Activated CD8-positive, alpha-beta memory T cell treated with anti-CD3 and anti-CD28 coated beads, Interleukin-2, amount 10 ng/mL, durations not matched to agents 7 days and 5 days (primary cell): Measurements from ENCODE around the gene ERCC6L2. TPM values are rescaled to one million over a fixed set of nuclear protein-coding genes. Genes with fewer than 3 reads are reported as not detected.
A peak's percentile ranks its signal among the peaks of the same experiment; 100 is the strongest.

ENCODE experiments used
- ATAC-seq: fragments of 150-1000 bp; cut with Tn5 transposase; one replicate; pipeline ENCODE4 v1.10.0; 2021; ENCODE audit warnings: moderate library complexity
- CTCF ChIA-PET: fragments of 350-600 bp; sonication (Branson Sonifier 250); formaldehyde crosslinking; loops from one replicate; lab custom pipeline; 2021; ENCODE audit warnings: antibody characterized with exemption; lab: Charles Lee
- DNase-seq: peaks from one replicate; pipeline ENCODE4 v3.0.0-alpha.2; 2020
- H3K27ac Mint-ChIP-seq: one replicate; pipeline ENCODE4 v1.8.0; 2021; ENCODE audit warnings: mild to moderate bottlenecking, mixed read lengths
- H3K27me3 Mint-ChIP-seq: one replicate; pipeline ENCODE4 v1.8.0; 2021; ENCODE audit warnings: mixed read lengths
- H3K36me3 Mint-ChIP-seq: one replicate; pipeline ENCODE4 v1.8.0; 2021; ENCODE audit warnings: mild to moderate bottlenecking, mixed read lengths
- H3K4me1 Mint-ChIP-seq: one replicate; pipeline ENCODE4 v1.8.0; 2021; ENCODE audit warnings: mixed read lengths
- H3K4me3 Mint-ChIP-seq: one replicate; pipeline ENCODE4 v1.8.0; 2021; ENCODE audit warnings: mild to moderate bottlenecking, moderate library complexity, mixed read lengths
- H3K9me3 Mint-ChIP-seq: one replicate; pipeline ENCODE4 v1.8.0; 2022; ENCODE audit warnings: low read depth, mixed read lengths
- total RNA-seq, 2 experiments: library from RNA; stranded (reverse); gene quantifications; one replicate each; pipeline ENCODE4 v1.2.3, GENCODE V29; 2021

The ERCC6L2 gene
- total RNA-seq, 2 experiments from 2014 or later: 33.0 to 38.5 TPM

DNA sequence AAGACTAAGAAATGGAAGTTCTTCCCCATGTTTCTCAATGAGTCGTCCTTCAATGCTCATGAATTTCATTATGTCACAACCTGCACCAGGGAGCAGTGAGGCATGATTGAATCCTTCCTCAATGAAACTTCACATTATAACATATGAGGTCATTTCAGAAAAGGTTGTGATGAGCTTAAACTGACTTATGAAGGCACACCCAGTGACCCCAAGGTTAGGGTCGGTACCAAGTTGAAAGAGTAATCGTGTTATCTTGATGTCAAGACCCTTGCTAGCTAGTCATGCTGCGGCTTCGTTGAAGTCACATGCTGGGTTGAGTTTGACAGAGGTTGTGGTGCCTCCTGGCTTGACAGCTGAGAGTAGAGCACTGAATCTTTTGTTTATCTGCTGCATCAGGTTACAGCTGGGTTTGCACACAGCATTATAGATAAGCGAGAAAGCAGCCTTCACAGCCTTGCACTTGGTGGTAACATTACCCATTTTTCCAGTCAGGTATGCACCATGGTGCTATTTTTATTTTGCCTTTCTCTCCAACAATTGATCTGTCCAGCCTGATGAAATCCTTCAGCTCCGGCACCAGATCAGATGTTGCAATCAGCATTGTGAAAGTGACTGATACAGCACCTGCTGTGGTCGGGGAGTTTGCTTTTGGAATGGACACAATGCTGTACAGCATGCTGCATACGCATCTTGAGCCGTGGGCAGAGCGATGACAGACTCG is 133.2 kb downstream of the ERCC6L2 start:
- no peak for ATAC-seq

DNA sequence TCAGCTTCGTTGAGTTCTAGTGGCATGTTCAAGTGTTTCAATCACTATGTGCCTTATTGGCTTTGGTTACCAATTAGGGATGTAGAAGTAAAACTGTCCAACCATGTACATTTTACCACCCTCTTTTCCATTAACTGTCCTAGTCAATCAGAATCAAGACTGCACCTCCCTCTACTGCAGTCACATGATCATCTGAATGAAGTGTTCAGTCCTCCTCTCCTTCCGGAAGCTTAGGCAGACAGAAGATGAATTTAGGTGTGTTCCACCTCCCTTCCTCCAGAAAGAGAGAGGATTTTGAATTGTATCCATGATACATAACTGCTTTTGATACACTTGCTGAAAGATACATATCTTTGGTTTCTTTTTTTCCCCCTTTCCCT is 133.7 kb downstream of the ERCC6L2 start:
- Mint-ChIP-seq H3K4me3 (no peak overlapping the region), H3K27ac (peak overlapping the region; percentile 85), H3K36me3 (peaks cover 21% of the 10 kb centered on the region), H3K9me3 (no peaks in the 10 kb centered on the region), H3K4me1 (peaks cover 45% of the 10 kb centered on the region), H3K27me3 (no peaks in the 10 kb centered on the region)
- DNase-seq (no peak), ATAC-seq (no peak)
- CTCF ChIA-PET: interaction anchor here (0.8 to 1.3 kb wide), 5 partner anchors 30 to 208 kb away, joined by 3 to 5 read pairs (median 3); partner anchors contain the start of gene ERCC6L2

More for the DNA sequence above, 133.2 kb downstream of the ERCC6L2 start:
- no peak overlapping the region for H3K27ac Mint-ChIP-seq
- peaks cover 22% of the 10 kb centered on the region for H3K36me3 Mint-ChIP-seq
- CTCF ChIA-PET: interaction anchor here (0.7 to 1.3 kb wide), 5 partner anchors 29 to 133 kb away, joined by 3 to 5 read pairs (median 3); partner anchors contain the start of gene ERCC6L2
- peaks cover 41% of the 10 kb centered on the region for H3K4me1 Mint-ChIP-seq
- DNase-seq: no peak
- no peak overlapping the region for H3K4me3 Mint-ChIP-seq
- H3K27me3 Mint-ChIP-seq: no peaks in the 10 kb centered on the region
- no peaks in the 10 kb centered on the region for H3K9me3 Mint-ChIP-seq

DNA sequence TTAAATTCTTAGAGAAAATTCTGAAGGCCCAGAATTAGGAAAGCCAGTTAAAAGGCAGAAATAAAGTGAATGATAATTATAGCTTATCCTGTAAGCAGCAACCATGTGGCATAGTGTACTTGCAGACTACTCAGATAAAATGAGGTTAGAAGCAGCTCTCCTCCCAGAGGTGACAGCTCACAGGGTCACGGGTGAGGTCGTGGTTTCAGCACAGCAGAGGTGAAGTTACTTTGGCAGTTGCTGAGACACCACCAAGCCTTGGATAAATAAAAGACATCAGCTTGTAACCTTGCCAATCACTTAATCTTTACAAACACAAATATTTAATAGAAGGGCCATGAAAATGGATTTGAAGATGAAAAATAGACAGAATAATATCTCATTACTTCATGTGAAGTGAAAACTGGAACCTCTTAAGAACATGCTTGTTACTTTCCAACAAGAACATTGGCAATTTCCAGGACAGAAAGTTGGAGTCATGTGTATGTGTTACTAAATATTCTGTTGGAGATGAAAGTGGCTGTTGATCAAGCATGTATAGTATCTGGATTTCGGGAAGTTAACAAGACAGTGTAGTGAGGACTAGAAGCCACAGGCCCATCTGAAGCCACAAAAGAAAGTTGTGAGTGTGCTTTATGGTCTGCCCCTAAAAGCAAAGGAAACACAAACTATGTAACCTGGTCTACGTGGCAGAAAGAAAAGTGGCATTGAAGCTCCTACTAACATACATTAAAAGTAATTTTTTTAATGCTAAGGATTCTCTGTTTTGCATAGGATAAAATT is 134.4 kb downstream of the ERCC6L2 start:
- CTCF ChIA-PET: interaction anchor here (0.8 to 1.3 kb wide), 6 partner anchors 30 to 208 kb away, joined by 3 to 4 read pairs (median 3); partner anchors contain the start of gene ERCC6L2
- DNase-seq (peak; percentile 93), ATAC-seq (peak; percentile 84)
- H3K27me3 Mint-ChIP-seq: no peaks in the 10 kb centered on the region
- peak overlapping the region; percentile 3 for H3K4me3 Mint-ChIP-seq
- peak overlapping the region; percentile 85 for H3K27ac Mint-ChIP-seq
- no peaks in the 10 kb centered on the region for H3K9me3 Mint-ChIP-seq
- peaks cover 50% of the 10 kb centered on the region for H3K4me1 Mint-ChIP-seq
- peaks cover 20% of the 10 kb centered on the region for H3K36me3 Mint-ChIP-seq

DNA sequence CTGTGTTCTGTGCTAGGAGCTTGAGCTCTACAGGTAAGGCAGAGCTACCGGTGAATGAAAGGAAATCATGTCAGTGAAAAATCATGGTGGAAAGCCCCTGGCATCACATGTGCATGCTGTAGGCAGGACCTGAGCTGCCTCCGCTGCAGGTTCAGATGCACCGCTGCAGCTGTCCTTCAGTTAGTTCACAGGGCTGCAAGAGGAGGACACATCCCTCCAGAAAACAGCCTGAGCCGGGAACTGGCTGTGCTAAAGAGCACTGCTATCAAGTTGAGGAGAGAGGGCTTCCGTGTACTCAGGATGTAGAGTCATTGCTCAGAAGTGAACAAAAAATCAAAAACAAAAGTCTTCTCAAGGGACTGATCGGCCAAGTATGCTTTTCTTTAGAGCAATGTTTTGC is 138.6 kb downstream of the ERCC6L2 start:
- CTCF ChIA-PET: interaction anchor here (1.0 kb wide), 1 partner anchor 8 kb away, joined by 3 read pairs; no protein-coding TSS in a partner anchor
- ATAC-seq (peak; percentile 29), DNase-seq (peak; percentile 77)
- no peaks in the 10 kb centered on the region for H3K27me3 Mint-ChIP-seq
- peaks cover 72% of the 10 kb centered on the region for H3K4me1 Mint-ChIP-seq
- H3K4me3 Mint-ChIP-seq: peak overlapping the region; percentile 34
- H3K9me3 Mint-ChIP-seq: no peaks in the 10 kb centered on the region
- H3K27ac Mint-ChIP-seq: peak overlapping the region; percentile 85
- H3K36me3 Mint-ChIP-seq: peaks cover 22% of the 10 kb centered on the region

DNA sequence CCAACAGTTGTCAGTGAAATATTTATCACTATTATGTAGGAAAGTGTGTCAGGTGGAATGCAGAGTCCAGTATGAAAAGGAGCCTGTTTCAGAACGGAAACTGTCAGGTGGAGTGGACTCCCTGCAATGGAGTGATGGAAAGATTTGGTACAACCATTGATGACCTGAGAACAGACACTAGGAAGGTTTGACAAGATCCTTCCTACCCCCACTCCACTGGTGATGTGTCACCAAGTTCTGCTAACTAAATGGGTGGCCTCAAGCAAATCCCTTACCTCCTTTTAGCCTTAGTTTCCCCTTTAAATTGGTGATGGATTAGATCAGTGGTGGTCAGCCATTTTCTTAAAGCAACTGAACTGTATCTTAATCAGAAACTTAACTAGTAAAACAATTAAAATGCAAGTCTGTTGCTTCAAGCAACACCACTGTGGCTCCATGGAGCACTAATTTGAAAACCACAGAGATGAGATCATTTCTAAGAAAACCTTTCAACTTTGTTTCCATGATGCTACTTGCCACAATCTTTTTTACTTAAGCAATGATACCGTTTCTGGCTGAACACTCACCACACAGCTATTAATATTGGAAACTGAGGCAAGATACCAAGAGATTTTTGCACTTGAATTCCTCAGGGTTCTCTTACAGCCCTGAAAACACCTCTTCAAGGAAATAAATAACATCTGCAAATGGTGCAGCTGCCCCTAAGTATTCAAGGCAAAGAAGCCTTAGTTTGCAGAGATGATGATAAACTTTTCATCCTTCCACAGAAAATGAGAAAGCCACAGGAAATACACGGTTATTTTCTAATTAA is 140.6 kb downstream of the ERCC6L2 start:
- H3K4me1 Mint-ChIP-seq: peaks cover 69% of the 10 kb centered on the region
- CTCF ChIA-PET: interaction anchor here (1.1 kb wide), 1 partner anchor 139 kb away, joined by 3 read pairs; no protein-coding TSS in a partner anchor
- H3K4me3 Mint-ChIP-seq: peak overlapping the region; percentile 41
- H3K27ac Mint-ChIP-seq: peak overlapping the region; percentile 97
- peak; percentile 75 for ATAC-seq
- DNase-seq: peak; percentile 74
- H3K27me3 Mint-ChIP-seq: no peaks in the 10 kb centered on the region
- H3K36me3 Mint-ChIP-seq: peaks cover 23% of the 10 kb centered on the region
- H3K9me3 Mint-ChIP-seq: no peaks in the 10 kb centered on the region
